ENCODE results near the gene PFKFB3.

The PFKFB3 gene

GRCh38 chr10:6239213-6239991 lies 36.7 kb downstream of the PFKFB3 start:
- DNase-seq: peak; percentile 75

- DNase-seq: no peak
Measured at GRCh38 chr10:6240254-6240653, 37.5 kb downstream of the PFKFB3 start.

GRCh38 chr10:6242089-6242488 lies 39.4 kb downstream of the PFKFB3 start:
- DNase-seq: no peak

GRCh38 chr10:6244510-6244909 lies 41.8 kb downstream of the PFKFB3 start:
- DNase-seq: no peak

GRCh38 chr10:6247041-6247712 lies 44.4 kb downstream of the PFKFB3 start:
- no peak for DNase-seq

GRCh38 chr10:6248908-6249307 lies 46.2 kb downstream of the PFKFB3 start:
- peak; percentile 45 for DNase-seq

- no peak for DNase-seq
Measured at GRCh38 chr10:6249698-6250097, 47.0 kb downstream of the PFKFB3 start.

GRCh38 chr10:6250745-6251144 lies 48.0 kb downstream of the PFKFB3 start:
- no peak for DNase-seq

- no peak for DNase-seq
Measured at GRCh38 chr10:6254201-6254600, 51.5 kb downstream of the PFKFB3 start.

GRCh38 chr10:6255548-6256061 lies 52.9 kb downstream of the PFKFB3 start:
- no peak for DNase-seq

- DNase-seq: no peak
Measured at GRCh38 chr10:6256439-6256838, 53.7 kb downstream of the PFKFB3 start.

GRCh38 chr10:6259153-6259552 lies 56.4 kb downstream of the PFKFB3 start:
- DNase-seq: no peak

- DNase-seq: no peak
Measured at GRCh38 chr10:6260843-6261242, 58.1 kb downstream of the PFKFB3 start.

- no peak for DNase-seq
Measured at GRCh38 chr10:6267941-6268340, 65.2 kb downstream of the PFKFB3 start.

GRCh38 chr10:6269432-6269831 lies 66.7 kb downstream of the PFKFB3 start:
- DNase-seq: no peak

GRCh38 chr10:6269953-6270867 lies 67.5 kb downstream of the PFKFB3 start:
- peak; percentile 76 for DNase-seq

- no peak for DNase-seq
Measured at GRCh38 chr10:6270951-6271350, 68.2 kb downstream of the PFKFB3 start.

GRCh38 chr10:6271663-6272062 lies 68.9 kb downstream of the PFKFB3 start:
- DNase-seq: no peak

- no peak for DNase-seq
Measured at GRCh38 chr10:6272126-6272525, 69.4 kb downstream of the PFKFB3 start.

- no peak for DNase-seq
Measured at GRCh38 chr10:6273351-6273750, 70.6 kb downstream of the PFKFB3 start.

- no peak for DNase-seq
Measured at GRCh38 chr10:6274040-6274439, 71.3 kb downstream of the PFKFB3 start.

- no peak for DNase-seq
Measured at GRCh38 chr10:6274484-6274883, 71.8 kb downstream of the PFKFB3 start.

Measured in CD4-positive, alpha-beta T cell treated with Interleukin-15 for 1 hour (primary cell).